COR-L47 (cell line): ENCODE results near the gene CAMK4.

Source experiments
- DNase-seq: peaks from one replicate; lab custom pipeline; 2025; lab: John Stamatoyannopoulos, UW

Gene CAMK4

DNA sequence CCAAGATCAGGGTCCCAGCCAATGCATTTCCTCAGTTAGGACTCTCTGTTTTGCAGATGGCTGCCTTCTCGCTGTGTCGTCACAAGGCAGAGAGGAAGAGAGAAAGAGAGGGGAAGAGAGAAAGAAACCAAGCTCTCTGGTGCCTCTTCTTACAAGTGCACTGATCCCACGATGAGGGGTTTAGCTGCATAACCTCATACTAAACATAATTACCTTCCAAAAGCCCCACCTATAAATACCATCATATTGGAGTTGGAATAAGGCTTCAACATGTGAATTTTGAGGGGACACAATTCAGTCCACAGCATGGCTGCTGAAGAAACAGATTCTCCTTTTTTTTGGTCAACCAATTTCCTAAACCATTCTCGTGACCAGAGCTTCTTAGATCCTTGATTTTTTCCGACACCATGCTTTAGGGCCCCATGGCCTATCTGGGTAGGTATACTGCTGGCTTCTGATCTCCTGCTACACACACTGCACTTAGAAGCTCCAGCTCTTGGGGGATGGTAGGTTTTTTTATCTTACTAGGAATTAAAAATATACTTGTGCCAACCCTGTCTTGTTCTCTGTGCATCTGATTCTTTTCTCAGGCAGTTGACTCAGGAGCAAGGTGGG is 5.1 kb downstream of the CAMK4 start:
- no peak for DNase-seq

DNA sequence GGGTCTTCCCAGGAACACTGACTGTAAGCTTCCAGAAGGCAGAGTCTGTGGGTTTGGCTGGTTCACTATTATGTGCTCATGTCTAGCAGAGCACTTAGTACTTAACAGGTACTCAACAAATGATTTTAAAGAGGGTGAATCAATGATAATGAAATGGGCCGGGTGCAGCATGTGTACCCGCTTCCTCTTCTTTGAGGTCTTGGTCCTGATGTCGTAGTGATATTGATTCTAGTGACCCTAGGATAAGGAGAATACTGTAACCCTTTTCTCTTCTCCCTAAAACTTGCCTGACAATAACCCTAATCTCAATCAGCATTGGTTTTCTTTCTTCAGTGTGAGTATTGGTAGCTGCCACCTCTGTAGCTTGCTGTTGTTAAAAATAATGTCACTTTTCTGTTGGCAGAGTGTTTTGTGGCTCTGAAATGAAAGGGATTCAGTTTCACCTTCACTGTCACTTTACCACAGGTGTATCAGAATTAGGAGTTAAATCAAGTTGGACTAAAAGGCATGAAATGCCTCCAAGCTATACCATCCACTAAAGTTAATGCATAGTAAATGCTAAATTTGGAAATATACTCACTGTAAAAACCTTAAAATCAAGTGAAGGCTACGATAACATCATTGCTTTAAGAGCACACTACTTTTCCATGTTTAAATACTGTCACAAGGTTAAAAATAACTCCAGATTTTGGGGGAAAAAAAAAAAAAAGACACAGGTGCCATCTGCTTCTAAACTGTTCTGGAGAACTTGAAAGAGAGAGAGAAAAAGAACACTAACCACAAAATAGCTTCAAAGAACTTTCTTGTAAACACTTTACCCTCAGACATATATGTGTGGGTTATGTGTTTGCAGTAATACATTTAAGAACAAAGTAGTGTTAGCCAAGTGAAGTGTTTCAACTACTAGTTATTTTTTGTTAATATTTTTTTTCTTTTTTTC is 6.0 kb downstream of the CAMK4 start:
- DNase-seq, result no peak

DNA sequence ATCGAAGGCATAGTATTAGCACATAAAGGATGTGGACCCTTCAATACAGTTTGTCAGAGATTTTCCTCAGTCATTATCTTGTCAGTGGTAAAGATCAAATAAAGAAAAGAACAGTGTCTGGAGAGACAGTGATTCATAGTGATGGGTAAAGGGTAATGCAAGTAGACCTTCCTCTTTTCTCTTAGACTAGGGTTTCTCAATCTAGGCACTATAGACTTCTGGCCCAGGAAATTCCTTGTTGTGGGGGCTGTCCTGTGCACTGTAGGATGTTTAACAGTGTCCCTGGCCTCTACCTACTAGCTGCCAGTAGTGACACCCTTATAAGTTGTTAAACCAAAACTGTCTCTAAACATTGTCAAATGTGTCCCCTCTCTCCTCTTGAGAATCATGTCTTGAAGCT is 6.9 kb downstream of the CAMK4 start:
- DNase-seq, result no peak

DNA sequence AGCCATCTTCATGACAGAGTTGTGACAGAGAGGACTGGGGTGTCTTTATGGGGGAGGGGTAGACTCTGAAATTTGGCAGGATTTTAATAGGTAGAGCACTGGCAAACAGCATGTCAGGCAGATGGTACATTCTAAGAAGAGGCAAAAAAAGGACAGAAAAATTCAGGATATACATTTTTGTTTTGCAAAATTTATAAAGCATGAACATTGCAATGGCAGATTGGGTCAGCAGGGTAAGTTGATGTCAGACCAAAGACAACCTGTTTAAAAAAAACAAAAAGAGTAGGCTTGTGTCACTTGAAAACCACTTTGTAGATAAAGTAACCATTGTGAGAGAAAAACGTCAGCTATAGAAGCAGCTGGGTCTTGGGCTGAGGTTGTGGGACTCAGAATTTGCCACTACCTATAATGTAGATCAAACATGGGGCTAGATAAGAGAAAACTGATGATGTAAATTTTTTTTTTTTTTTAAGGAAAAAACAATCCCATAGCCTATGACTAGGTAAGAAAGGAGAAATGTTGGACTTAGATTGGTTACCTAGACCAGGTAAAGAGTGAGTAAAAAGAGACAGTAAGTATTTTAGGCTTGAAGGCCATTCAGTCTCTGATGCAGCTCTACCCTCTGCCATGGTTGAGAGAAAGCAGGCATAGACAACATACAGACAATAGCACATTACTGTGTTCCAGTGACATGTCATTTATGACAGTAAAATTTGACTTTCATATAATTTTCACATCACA is 8.3 kb downstream of the CAMK4 start:
- DNase-seq, result no peak

DNA sequence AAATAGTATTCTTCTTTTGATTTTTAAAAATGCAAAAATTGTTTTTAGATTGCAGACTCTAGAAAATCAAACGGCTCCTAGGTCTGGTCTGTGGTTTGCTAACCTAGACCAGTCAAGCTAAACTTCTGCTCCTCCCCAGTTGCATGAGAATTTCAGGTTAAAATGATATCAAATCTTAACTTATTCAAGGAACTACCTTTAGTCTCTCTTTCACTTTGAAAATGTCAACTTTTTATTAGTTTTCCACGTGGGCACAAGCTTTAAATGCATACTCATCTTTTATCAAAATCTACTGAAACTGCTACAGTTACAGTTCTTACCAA is 8.8 kb downstream of the CAMK4 start:
- DNase-seq, result no peak

DNA sequence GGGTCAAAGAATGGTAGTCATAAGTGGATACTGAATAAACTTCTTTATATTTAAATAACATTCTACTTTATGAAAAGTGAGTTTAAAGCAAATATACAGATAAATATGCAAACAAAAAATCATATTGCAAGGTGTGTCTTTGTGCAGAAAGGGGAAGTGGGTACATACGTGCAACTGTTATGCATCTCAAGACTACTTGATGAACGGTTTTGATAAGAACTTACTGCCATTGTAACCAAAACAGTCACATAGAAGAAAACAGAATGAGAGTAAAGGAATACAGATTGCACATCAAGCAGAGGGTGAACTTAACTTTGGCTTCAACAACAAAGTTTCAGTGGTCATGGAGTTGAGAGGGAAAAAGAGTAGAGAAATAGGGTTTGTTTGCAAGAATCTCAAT is 9.9 kb downstream of the CAMK4 start:
- DNase-seq, result no peak

DNA sequence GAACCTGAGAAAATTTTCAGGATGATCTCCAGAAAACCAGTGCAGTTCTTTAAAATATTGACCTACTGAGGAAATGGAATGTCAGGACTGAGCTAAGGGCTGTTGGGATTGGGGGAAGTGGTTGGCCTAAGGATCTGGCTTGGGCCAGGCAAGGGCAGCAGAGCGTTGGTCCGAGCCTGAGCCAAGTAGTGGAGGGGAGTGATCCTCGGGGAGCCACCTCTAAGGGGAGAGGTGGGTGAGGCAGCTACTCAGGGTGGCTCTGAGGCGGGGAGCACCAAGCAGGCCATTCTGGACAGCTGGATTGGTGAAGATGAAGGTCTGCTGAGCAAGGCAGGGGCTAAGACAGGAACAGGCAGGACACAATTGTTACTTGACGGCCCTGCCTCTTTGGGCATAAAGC is 11.5 kb downstream of the CAMK4 start:
- no peak for DNase-seq

DNA sequence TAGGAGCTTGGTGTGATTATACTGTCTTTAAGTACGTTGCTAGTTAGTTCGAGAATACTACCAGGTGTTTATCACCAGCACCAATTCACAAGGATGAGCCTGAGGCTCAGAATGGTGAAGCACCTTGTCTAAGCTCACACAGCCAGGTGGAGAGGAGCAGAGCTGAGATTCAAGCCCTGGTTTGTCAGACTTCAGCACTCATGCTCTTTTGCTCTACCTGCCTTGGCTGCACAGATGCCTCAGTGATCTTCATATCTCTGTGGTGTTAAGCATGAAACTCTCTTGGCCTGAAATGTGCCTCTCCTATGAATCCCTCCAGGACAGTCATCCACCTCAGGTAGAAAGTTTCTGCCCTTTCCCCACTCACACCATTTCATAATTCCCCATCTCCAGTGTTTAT is 12.2 kb downstream of the CAMK4 start:
- no peak for DNase-seq

DNA sequence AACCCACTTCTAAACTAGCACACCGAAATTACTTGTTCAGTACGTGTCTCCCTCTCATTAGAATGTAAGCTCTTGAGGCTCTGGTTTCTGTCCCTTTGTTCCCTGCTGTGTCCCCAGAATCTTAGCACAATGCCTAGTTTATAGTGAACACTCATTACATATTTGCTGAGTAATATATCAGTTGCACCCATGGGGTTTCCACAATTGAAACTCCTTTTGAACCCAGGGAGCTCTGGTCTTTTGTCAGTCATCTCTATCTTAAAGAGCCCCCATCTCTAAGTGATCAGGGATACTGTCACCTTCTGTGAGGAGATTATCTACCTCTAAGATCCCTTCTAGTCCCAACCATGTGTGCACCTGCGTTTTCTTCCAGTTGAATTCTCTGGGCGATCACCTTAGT is 12.8 kb downstream of the CAMK4 start:
- DNase-seq, result no peak

DNA sequence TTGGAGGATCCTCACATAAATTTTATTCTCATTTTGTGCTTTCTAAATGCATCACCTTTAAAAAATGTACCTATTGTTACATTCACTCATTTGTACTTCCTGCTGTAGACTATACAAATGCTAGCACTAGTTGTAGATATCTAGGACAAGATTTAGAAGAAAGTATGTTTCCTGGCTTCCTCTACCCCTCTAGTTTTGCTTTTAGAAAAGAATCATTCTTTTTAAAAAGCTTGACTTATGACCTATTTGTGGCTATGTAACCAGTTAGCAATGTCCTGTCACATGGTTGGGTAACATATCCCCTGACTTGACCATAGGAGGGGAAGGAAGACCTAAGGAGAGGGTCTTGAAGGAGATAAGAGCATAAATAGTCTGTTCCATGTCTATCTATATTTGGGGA is 13.3 kb downstream of the CAMK4 start:
- no peak for DNase-seq

DNA sequence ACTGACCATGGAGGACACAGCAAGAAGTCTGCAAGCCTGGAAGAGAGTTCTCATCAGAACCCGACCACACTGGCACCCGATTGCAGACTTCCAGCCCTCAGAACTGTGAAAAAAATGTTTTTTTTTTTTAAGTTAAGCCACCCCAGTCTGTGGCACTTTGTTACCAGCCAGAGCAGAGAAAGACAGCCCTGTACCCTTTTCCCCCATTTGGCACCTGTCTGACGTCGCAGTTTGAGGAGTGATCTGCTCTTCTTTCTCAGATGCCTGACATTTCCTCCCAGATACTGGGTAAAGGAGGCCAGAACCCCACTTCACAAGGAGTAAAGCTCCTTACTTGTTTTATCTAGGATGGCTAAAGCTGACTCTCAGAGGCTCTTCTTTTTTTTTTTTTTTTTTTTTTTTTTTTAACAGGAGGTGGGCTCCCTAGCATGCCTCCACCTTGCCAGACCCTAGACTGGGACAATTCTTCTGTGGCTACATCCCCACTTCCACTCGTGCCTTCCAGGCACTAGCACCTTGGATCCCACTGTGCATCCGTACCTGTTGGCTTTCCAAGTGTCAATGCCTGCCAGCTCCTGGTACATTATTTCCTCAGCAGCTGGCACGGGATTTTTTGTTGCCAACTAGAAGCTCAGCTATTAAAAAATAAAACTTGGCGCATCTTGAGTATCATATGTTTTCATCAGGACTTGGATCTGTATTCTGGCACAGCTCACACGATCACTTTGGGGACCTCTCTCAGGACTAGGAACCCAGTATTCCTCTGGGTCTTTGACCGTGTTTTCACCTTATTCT is 14.4 kb downstream of the CAMK4 start:
- no peak for DNase-seq

DNA sequence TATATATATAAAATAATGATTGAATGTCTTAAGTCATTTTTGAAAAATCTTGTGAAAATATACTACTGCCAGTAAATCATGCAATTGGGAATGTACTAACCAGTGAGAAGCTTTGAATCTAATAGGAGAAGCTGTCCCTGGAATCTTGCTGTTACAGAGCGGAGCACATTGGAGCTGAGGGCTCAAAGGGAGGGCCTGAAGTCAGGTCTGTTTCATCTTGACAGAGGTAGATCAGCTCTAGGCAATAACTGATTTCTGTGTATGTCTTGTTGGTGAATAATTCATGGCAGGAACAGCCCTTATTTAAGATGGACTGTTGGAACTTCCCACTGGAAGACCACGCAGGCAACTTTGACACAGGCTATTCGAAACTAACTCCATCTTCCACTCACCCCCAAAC is 17.5 kb downstream of the CAMK4 start:
- DNase-seq, result no peak

DNA sequence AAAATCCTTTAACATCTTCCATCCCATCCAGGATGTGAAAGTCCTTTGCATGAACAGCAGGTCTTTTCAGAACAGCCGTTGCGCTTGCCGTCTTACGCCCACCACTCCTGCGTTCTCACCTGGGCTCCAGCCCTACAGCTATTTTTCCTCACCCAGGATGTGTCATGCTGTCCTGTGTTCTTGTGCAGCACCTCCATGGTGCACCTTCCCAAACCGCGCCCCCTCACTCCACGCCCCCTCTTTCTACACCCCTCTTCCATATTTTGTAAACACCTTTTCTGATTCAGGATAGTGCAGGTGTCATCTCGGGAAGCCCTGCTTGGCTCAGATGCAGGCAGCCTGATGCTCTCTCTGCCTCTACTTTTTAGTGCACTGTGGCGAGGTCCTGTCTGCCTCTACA is 18.4 kb downstream of the CAMK4 start:
- no peak for DNase-seq

DNA sequence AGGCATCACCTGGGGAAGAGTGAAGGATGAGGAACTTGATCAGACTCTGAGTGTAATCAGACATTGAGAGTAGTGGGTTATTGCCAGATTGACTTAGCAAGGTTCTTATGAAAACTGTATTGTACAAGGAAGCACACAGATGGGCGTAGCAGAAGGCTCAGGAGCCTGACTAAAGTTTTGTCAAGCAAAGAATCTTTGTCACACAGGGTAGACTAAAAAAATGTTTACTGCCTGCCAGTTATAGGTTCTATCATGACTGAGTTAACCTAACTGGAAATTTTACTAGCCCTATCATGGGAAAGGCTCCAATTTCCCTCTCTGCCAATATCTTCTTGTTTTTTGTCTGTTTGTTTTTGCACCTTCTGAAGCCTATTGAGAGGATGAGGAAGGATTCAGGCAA is 19.1 kb downstream of the CAMK4 start:
- no peak for DNase-seq

DNA sequence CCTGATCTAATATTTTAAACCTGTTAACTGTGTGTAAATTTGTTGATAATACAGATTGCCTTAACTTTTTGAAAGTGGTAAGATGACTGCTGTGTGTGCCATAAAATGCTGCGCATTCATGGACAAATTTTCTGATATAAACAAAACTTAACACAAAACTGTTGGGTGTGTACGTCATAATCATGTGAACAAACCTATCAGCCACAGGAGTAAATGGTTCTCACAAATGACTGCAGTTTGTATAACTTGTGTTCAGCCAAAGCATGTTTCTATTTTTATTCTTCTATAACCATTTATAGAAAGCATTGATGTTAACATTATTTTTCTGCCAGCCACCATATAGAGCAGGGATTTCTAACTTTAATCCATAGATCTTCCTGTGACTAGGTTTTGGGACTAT is 21.5 kb downstream of the CAMK4 start:
- DNase-seq, result no peak

DNA sequence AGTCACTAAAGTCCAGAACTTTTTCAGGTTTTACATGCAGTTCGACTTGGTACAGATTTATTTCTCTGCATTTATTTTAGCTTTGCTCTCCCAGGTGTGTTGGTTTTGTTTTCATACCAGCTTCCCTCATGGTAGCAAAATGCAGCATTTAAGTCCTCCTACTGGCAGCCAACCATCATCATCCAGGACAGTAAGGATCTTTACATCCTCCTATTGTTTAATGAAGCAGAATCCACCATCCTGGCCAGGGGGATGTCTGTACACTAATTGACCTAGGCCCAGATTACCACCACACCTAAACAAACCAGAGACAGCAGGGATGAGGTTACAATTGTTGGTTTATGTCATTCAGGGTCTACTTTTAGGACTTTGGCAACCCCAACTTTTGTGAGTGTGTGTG is 22.3 kb downstream of the CAMK4 start:
- no peak for DNase-seq

DNA sequence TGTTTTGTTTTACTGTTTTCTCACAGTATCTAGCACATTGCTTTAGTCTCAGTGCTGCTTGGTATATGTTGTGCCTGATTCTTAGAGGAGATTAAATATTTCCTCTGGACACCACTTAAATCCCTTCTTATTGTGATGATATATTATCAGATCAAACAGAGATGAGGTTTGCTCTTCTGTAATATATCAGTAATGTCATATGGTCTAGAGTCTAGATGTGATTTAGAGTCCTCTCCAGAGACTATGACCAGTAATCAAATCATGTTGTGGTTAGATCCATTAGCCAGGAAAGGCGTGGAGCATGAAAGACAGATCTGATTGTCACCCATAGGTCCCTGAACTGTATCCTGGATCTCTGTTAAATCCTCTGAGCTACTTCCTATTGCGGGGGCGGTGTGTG is 24.4 kb downstream of the CAMK4 start:
- no peak for DNase-seq

DNA sequence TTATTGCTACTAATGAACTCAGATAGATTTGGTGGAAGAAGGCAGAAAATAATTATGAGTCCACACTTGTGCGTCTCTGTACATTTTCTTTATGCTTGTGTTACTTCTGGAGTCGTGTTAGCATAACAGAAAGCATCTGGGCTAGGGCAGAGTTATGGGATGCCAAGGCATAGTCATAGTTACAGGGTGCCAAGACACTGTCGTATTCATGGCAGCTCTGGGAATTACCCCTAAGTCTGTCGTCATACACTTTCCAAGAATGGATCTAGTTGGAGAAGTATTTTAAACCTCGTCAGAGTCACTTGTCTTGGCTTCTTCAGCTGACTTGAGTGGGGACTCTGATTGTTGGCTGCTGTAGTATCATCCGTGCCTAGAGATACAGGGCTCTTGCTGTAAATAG is 27.7 kb downstream of the CAMK4 start:
- no peak for DNase-seq

DNA sequence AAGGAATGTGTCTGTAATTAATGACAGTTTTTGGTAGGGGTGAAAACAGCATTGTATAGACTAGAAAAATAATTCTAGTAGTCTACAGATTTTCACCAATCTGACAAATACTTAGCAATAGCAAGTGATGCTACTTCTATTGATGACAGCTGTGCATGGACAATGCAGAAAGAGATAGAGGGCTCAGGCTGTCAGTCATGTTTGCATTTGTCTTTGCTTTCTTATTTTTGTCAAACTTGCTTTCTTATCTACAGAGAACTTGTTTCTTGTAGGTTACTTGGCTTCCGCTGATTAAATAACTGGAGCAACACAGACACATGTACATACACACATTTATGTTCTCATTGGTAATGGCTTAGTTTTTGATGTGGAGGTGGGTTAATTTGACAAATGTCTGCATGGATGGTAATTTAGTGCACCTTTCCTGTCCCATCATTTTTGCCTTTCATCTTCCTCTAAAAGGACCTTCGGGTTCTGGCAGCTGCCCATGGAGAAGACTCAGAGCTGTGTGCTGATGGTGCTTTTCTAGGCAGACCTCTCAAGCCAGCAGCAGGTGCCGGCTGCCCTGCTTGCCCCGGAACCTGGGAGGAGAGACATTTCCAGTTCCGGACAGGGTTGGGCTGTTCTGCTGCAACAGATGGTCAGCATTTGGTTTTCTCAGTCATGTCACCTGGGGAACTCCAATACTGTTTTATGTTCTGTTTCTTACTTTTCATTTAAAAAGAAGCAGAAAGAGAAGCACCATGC is 28.8 kb downstream of the CAMK4 start:
- no peak for DNase-seq

DNA sequence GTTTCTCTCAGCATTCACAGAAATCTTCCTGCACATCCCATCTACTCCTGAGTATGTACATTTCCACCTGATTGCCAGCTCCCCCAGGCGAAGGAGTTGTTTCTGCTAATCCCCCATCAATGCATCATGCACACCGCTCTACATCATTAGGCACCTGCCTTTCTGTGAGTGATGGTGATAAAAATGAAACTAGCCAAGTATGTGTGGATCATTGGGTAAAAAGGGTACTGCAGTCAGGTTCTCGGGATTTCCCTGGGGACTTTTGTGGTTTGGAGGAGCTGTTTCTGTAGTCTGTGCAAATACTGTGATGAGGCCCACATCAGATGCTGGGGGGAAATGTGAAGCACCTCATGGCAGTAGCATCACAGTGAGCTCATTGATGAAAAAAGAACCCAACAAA is 30.4 kb downstream of the CAMK4 start:
- DNase-seq, result no peak

DNA sequence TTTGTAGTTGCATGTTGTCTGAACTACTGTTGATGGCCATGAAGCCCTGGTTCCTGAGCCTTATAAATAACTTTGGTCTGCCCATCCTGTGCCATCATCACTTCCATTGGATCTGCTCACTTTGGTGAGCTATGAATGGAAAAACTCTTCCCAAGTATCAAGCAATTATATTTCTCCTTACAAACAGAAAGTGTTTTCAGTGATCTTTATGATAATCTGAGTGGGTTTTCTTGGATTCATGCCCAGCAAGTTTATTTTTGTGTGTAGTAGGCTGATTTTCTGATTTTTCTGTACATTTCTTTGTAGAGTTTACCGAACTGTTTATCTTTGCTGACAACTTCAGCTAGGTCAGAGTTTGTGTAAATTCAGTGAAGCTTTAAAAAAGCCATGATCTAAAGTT is 31.0 kb downstream of the CAMK4 start:
- DNase-seq, result no peak

DNA sequence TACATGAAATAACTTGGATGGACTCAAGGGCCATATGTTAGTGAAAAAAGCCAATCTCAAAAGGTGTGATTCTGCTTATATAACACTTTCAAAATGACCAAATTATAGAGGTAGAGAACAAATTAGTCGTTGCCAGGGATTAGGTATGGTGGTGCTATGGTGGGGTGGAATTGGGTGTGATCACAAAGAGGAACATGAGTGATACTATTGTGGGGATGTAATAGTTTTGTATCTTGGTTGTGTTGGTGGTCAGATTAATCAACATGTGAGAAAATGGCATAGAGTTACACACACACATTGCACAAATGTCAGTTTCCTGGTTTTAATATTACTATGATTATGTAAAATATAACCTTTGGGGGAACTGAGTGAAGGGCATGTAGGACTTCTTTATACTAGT is 31.9 kb downstream of the CAMK4 start:
- no peak for DNase-seq
